ENCODE data around the gene WDR62.

- TF ChIP-seq CTCF (IDR thresholded peaks at IDR 0.05; ENCODE audit: poor library complexity, severe bottlenecking) (no peak), POLR2AphosphoS5 (IDR thresholded peaks at IDR 0.05) (no peak), SMC3 (conservative IDR thresholded peaks at IDR 0.05; ENCODE audit: poor library complexity) (no peak), EP300 (conservative IDR thresholded peaks at IDR 0.05; ENCODE audit: poor library complexity, severe bottlenecking) (no peak), RAD21 (conservative IDR thresholded peaks at IDR 0.05) (no peak), EZH2 (IDR thresholded peaks at IDR 0.05; ENCODE audit: borderline replicate concordance, insufficient read depth, low read length, poor library complexity, severe bottlenecking) (no peak), TAF1 (IDR thresholded peaks at IDR 0.05; ENCODE audit: low read depth) (no peak), MXI1 (conservative IDR thresholded peaks at IDR 0.05; ENCODE audit: poor library complexity, severe bottlenecking) (no peak)
Observed at GRCh38 chr19:36058481-36059179, 3.9 kb downstream of the WDR62 start.

Measured in neural cell (in vitro differentiated cells).